Parathyroid adenoma (tissue), 2 donors: ENCODE measurements around the gene CDX2.

Experiments
- H2AFZ ChIP-seq: fragments of 300-600 bp; sonication (generic); one replicate; pipeline ENCODE4 v1.7.0; 2017; ENCODE audit warnings: antibody characterized with exemption, mild to moderate bottlenecking
- H3K27ac ChIP-seq: fragments of 300-600 bp; sonication (generic); one replicate; pipeline ENCODE4 v1.7.0; 2017
- H3K27me3 ChIP-seq: fragments of 300-600 bp; sonication (generic); one replicate; pipeline ENCODE4 v1.7.0; 2017; ENCODE audit warnings: low read length; ENCODE audit not compliant: control insufficient read depth, insufficient read depth
- H3K36me3 ChIP-seq: fragments of 300-600 bp; sonication (generic); one replicate; pipeline ENCODE4 v1.7.0; 2017; ENCODE audit warnings: low read length; ENCODE audit not compliant: control insufficient read depth, insufficient read depth
- H3K4me1 ChIP-seq: fragments of 300-600 bp; sonication (generic); one replicate; pipeline ENCODE4 v1.7.0; 2017; ENCODE audit warnings: control low read depth
- H3K4me2 ChIP-seq: fragments of 300-600 bp; sonication (generic); one replicate; pipeline ENCODE4 v1.7.0; 2017; ENCODE audit warnings: low read length
- H3K4me3 ChIP-seq: fragments of 300-600 bp; sonication (generic); one replicate; pipeline ENCODE4 v1.7.0; 2017; ENCODE audit warnings: low read depth, low read length
- H3K79me2 ChIP-seq: fragments of 300-600 bp; sonication (generic); one replicate; pipeline ENCODE4 v1.7.0; 2017; ENCODE audit warnings: control low read depth
- H3K9ac ChIP-seq: fragments of 300-600 bp; sonication (generic); one replicate; pipeline ENCODE4 v1.7.0; 2017; ENCODE audit warnings: mild to moderate bottlenecking
- H3K9me3 ChIP-seq: fragments of 300-600 bp; sonication (generic); one replicate; pipeline ENCODE4 v1.7.0; 2017; ENCODE audit warnings: low read length; ENCODE audit not compliant: control insufficient read depth
- TF ChIP-seq, protein P1 (sequence below): fragments of 300-600 bp; sonication (generic); IDR thresholded peaks from one replicate; pipeline ENCODE4 v1.7.0; 2017; ENCODE audit warnings: antibody characterized with exemption, mild to moderate bottlenecking
- donor health status: primary hyperparathyroidism.

Gene CDX2

DNA sequence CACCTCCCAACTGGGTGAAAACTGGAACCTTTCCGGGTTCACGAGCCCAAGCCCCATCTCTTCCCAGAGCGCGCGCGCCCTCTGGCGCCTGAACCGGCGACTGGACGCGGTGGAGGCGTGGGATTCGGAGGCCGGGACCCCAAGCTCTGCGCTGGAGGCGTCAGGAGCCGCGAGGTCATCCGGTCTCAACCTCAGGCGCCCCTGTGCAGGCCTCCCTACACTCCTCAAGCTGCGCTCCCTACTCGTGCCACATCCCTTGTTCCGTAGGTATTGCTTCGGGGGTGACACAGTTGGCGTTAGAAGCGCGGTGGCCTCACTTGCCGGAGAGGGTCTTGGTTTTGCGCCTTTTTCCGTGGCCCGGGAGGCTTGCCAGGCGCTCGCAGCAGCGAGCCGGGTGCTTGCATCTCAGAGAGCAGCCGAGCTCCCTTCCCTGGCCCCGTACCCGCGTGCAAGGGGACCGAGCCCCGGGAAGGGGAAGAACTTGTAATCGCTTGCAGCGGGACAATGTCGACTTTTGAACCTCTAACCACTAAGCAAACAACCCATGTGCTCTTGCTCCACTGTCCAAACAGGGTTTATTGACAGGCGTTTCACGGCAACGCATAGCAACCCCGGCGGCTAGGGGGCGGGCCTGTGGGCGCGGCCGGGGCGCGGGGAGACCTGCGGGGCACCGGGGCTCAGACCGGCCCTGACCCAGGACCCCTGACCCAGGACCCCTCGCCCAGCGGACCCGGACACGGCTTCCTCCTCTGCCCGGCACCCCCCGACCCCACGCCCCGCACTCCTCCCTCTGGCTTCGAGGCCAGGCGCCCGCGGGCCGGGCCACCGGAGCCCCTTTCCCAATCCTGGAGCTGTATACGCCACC, 8.5 kb downstream of the CDX2 start:
- Histone ChIP-seq H3K27ac (no peak overlapping the region), H3K4me2 (no peak overlapping the region), H3K4me3 (no peak overlapping the region), H3K79me2 (no peaks in the 10 kb centered on the region), H2AFZ (no peak overlapping the region), H3K27me3 (peaks cover 21% of the 10 kb centered on the region), H3K9ac (no peak overlapping the region), H3K9me3 (no peaks in the 10 kb centered on the region), H3K4me1 (no peaks in the 10 kb centered on the region), H3K36me3 (no peaks in the 10 kb centered on the region)
- TF ChIP-seq, protein P1, sequence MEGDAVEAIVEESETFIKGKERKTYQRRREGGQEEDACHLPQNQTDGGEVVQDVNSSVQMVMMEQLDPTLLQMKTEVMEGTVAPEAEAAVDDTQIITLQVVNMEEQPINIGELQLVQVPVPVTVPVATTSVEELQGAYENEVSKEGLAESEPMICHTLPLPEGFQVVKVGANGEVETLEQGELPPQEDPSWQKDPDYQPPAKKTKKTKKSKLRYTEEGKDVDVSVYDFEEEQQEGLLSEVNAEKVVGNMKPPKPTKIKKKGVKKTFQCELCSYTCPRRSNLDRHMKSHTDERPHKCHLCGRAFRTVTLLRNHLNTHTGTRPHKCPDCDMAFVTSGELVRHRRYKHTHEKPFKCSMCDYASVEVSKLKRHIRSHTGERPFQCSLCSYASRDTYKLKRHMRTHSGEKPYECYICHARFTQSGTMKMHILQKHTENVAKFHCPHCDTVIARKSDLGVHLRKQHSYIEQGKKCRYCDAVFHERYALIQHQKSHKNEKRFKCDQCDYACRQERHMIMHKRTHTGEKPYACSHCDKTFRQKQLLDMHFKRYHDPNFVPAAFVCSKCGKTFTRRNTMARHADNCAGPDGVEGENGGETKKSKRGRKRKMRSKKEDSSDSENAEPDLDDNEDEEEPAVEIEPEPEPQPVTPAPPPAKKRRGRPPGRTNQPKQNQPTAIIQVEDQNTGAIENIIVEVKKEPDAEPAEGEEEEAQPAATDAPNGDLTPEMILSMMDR, result no peak

DNA sequence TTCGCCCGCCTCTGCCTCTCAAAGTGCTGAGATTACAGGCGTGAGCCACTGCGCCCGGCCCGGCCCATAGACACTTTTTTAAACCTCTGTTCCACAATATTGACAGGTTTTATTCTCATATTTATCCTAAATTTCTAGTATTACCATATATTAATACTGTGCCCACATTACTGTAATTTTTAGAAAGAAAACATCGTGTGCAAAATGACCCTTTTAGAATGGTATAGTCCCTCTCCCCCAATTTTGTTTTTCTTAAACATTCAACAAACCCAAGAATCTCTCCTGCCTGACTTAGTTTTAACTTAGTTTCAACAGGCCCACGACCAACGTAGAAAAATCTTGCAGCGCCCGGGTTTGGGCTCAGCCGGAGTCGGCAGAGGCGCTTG, 9.1 kb downstream of the CDX2 start:
- H3K27ac ChIP-seq, result no peak overlapping the region
- no peak overlapping the region for H3K4me2 ChIP-seq
- no peak overlapping the region for H3K9ac ChIP-seq
- H3K9me3 ChIP-seq, result no peaks in the 10 kb centered on the region
- H3K4me3 ChIP-seq, result no peak overlapping the region
- no peaks in the 10 kb centered on the region for H3K4me1 ChIP-seq
- no peaks in the 10 kb centered on the region for H3K79me2 ChIP-seq
- no peak overlapping the region for H2AFZ ChIP-seq
- TF ChIP-seq, protein P1, result no peak
- H3K36me3 ChIP-seq, result no peaks in the 10 kb centered on the region
- H3K27me3 ChIP-seq, result peaks cover 23% of the 10 kb centered on the region

DNA sequence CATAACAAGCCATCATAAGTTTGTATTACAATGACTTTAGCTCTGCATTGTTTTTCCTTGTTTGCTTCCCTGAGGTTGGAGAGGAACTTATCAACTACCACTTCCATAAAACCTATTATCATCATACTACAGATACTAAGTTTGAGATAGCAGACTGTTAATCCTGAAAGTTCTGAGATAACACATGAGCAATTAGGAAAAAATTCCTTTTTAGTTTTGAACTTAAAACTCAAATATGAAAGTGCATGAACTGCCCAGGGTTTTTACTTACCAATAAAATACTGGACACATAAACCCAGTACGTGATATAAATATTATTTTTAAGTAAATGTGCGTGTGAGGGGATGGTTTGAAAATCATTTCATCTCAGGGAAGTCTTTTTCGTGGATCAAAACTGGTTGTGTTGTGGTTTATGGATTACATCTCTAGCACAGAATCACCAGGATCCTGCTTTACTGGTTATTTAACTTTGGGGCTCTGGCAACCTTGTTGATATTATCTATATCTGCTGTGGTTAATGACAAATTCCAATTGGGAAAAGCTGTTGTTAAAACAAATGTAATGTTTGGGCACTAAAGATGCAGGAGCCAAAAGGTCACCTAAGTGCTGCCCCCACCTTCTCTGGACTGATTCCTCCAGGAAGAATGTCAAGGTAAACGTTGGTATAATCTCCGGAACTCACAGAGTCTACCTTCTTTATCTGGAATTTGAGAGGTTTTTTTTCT, 12.4 kb downstream of the CDX2 start:
- TF ChIP-seq, protein P1, result no peak
- Histone ChIP-seq H3K4me1 (no peaks in the 10 kb centered on the region), H3K36me3 (no peaks in the 10 kb centered on the region), H3K4me3 (no peak overlapping the region), H3K79me2 (no peaks in the 10 kb centered on the region), H3K27me3 (peaks cover 26% of the 10 kb centered on the region), H3K9ac (no peak overlapping the region), H3K9me3 (no peaks in the 10 kb centered on the region), H3K27ac (no peak overlapping the region), H2AFZ (no peak overlapping the region), H3K4me2 (no peak overlapping the region)

DNA sequence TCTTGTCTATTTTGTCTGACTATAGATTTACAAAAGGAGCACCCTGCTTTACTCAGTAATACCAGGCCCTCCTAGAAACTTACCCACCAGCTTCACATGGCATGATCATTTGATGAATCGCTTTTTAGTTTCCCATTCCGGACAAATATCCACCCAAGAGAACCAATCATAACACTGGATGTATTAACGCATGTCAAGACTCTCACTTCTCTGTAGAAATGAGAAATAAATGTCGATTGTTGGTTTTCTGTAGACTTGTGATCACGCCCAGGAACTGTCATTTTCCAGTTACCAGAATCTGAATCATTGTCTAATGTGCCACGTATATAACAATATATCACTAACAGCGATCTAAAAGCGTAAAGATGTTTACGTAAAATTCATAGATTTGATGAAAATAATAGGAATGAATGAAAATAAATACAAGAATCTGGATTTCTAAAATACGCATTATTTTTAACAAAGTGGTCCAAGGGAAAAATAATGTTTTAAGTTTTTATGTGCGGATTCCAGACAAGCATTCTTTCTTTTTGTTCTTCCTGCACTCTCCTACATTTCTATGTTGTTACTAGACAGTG, 14.0 kb downstream of the CDX2 start:
- H3K4me3 ChIP-seq, result no peak overlapping the region
- no peak overlapping the region for H3K27ac ChIP-seq
- no peak overlapping the region for H3K4me2 ChIP-seq
- H3K9ac ChIP-seq, result no peak overlapping the region
- TF ChIP-seq, protein P1, result no peak
- H2AFZ ChIP-seq, result no peak overlapping the region
- no peaks in the 10 kb centered on the region for H3K9me3 ChIP-seq
- peaks cover 15% of the 10 kb centered on the region for H3K27me3 ChIP-seq
- H3K79me2 ChIP-seq, result no peaks in the 10 kb centered on the region
- no peaks in the 10 kb centered on the region for H3K4me1 ChIP-seq
- H3K36me3 ChIP-seq, result no peaks in the 10 kb centered on the region
